Caco-2 (cell line): Measurements from ENCODE around the gene AOPEP. TPM values are rescaled to one million over a fixed set of nuclear protein-coding genes. Genes with fewer than 3 reads are reported as not detected.

ENCODE experiments used
- BruUV-seq: library from RNA; stranded (reverse); fragments of 400-500 nt; replicated peaks from 2 replicates; lab custom pipeline; 2021; lab: Mats Ljungman, UMichigan
- CTCF ChIA-PET: fragments of 300-600 bp; sonication (Branson Sonifier 250); formaldehyde crosslinking; loops from one replicate; lab custom pipeline; 2022; ENCODE audit warnings: antibody characterized with exemption; lab: Charles Lee
- POLR2A ChIA-PET: fragments of 300-600 bp; sonication (Branson Sonifier 250); formaldehyde crosslinking; loops from one replicate; lab custom pipeline; 2022; ENCODE audit warnings: antibody characterized with exemption; lab: Charles Lee
- DNase-seq, 2 experiments: peaks; one replicate each; pipeline versions ENCODE4 v3.0.0 to v3.0.0-alpha.2; 2020 to 2022
- H3K27me3 ChIP-seq: replicated peaks from 2 replicates; pipeline ENCODE4 v1.6.0; 2011; ENCODE audit warnings: low read length; ENCODE audit not compliant: control insufficient read depth, insufficient read depth
- H3K36me3 ChIP-seq: 2 replicates; pipeline ENCODE4 v1.5.1; 2011; ENCODE audit warnings: low read length; ENCODE audit not compliant: control insufficient read depth, insufficient read depth
- H3K4me1 ChIP-seq: fragments of 250-450 bp; sonication (Bioruptor Pico); 2 replicates; pipeline ENCODE4 v1.5.1; 2020; ENCODE audit warnings: mild to moderate bottlenecking
- H3K4me3 ChIP-seq: 2 replicates; pipeline ENCODE4 v1.5.1; 2011; ENCODE audit warnings: low read depth, mild to moderate bottlenecking, control low read depth, low read length
- H3K9me3 ChIP-seq: fragments of 250-450 bp; sonication (Bioruptor Pico); 2 replicates; pipeline ENCODE4 v1.5.1; 2020; ENCODE audit warnings: mild to moderate bottlenecking, moderate library complexity
- H3K27ac Mint-ChIP-seq: one replicate; pipeline ENCODE4 v1.8.0; 2022; ENCODE audit warnings: mixed read lengths; ENCODE audit not compliant: unreplicated experiment
- H3K27me3 Mint-ChIP-seq: one replicate; pipeline ENCODE4 v1.8.0; 2022; ENCODE audit warnings: mixed read lengths; ENCODE audit not compliant: insufficient read depth, unreplicated experiment
- H3K36me3 Mint-ChIP-seq: one replicate; pipeline ENCODE4 v1.8.0; 2022; ENCODE audit warnings: mild to moderate bottlenecking, mixed read lengths; ENCODE audit not compliant: insufficient read depth, unreplicated experiment
- H3K4me1 Mint-ChIP-seq: one replicate; pipeline ENCODE4 v1.8.0; 2022; ENCODE audit warnings: low read depth, mixed read lengths; ENCODE audit not compliant: unreplicated experiment
- H3K4me3 Mint-ChIP-seq: one replicate; pipeline ENCODE4 v1.8.0; 2022; ENCODE audit warnings: mild to moderate bottlenecking, moderate library complexity, mixed read lengths; ENCODE audit not compliant: unreplicated experiment
- H3K9me3 Mint-ChIP-seq: one replicate; pipeline ENCODE4 v1.8.0; 2022; ENCODE audit warnings: mixed read lengths; ENCODE audit not compliant: unreplicated experiment
- intact Hi-C: fragments of 100-400 bp; cut with micrococcal nuclease; formaldehyde crosslinking; loops from one replicate; pipeline ENCODE4 v1.10.0; 2022; ENCODE audit not compliant: unreplicated experiment
- total RNA-seq: library from RNA; stranded (reverse); gene quantifications from 2 replicates; pipeline ENCODE4 v1.2.3, GENCODE V29; 2022
- TF ChIP-seq, protein P1 (sequence below), 2 experiments: fragments of 200-600 bp in 1 of 2; IDR thresholded peaks; 1 replicate in 1 of 2; 2 replicates in 1 of 2; pipeline versions ENCODE4 v1.5.1 to v1.8.0; 2011 to 2022; ENCODE audit warnings: antibody characterized with exemption in 1 of 2, control low read depth in 1 of 2, inconsistent platforms in 1 of 2, low read depth in 1 of 2, low read length in 1 of 2, mild to moderate bottlenecking in 1 of 2, moderate library complexity in 1 of 2; ENCODE audit not compliant: insufficient read depth in 1 of 2, severe bottlenecking in 1 of 2, unreplicated experiment in 1 of 2

Gene AOPEP
- total RNA-seq, 1 experiment from 2014 or later: 63.3 TPM

DNA sequence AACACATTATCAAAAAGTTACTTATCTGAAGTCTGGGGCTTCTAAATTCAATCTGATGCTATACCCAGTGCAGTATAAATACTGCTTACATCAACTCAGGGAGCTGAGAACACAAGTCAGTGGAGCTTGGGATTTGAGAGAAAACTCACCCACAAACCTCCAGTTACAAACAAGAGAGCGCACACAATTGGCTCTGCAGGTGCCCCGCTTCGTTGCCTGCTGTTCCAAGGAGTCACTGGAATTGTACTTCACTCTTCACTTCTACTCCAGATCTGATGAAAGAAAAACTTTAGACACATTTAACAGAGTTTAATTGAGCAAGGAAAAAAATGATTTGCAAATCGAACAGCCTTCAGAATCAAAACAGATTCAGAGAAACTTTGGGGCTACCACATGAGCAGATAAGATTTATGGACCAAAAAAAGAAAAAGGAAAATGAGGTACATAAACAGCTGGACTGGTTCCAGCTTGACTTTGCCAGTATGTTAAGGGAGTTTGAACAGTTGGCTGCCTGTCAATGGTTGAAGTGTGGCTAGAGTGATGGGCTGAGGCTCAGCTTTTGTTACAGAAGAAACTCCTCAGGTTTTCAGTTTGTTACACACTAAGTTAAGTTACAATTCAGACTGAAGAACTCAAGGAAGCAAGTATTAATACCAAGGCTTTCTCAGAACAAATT, 156.6 kb downstream of the AOPEP start:
- BruUV-seq: no TSS peak
- no peaks in the 10 kb centered on the region for H3K27me3 Mint-ChIP-seq

DNA sequence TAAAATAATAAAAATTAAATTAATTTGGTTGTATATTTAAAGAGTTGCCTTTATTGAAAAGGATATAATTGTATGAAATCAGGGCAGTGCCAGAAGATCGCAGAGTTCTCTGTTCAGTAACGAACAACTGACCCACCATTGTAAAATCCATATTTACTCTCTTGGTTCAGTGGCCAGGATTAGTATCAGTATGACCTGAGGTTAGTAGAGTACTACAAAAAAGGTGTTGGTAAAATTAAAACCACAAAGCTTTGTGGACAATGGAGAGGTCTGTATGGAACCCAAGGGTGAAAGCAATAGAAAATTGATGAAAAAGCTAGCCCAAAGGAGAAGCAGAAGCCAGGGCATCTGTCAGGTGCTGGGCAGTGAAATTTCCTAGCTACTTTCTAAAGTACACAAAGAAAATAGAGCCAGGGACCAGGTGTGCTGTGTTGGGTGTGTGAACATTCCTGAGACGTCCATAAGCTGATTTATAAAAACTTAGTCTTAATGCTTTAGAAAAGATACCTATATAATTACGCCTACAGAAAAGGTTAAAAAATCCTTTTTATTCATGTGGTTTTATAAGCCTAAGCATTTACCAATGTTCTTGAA, 159.5 kb downstream of the AOPEP start:
- H3K4me1 Mint-ChIP-seq: peaks cover 8% of the 10 kb centered on the region
- TF ChIP-seq, protein P1, sequence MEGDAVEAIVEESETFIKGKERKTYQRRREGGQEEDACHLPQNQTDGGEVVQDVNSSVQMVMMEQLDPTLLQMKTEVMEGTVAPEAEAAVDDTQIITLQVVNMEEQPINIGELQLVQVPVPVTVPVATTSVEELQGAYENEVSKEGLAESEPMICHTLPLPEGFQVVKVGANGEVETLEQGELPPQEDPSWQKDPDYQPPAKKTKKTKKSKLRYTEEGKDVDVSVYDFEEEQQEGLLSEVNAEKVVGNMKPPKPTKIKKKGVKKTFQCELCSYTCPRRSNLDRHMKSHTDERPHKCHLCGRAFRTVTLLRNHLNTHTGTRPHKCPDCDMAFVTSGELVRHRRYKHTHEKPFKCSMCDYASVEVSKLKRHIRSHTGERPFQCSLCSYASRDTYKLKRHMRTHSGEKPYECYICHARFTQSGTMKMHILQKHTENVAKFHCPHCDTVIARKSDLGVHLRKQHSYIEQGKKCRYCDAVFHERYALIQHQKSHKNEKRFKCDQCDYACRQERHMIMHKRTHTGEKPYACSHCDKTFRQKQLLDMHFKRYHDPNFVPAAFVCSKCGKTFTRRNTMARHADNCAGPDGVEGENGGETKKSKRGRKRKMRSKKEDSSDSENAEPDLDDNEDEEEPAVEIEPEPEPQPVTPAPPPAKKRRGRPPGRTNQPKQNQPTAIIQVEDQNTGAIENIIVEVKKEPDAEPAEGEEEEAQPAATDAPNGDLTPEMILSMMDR (IDR thresholded peaks at IDR 0.05; ENCODE audit: insufficient read depth in 1 of 2, low read depth in 1 of 2, low read length in 1 of 2, severe bottlenecking in 1 of 2, unreplicated experiment in 1 of 2): no peak
- H3K27me3 Mint-ChIP-seq: no peaks in the 10 kb centered on the region
- H3K4me3 ChIP-seq: no peak overlapping the region
- DNase-seq: no peak
- no peaks in the 10 kb centered on the region for H3K27me3 ChIP-seq
- no peaks in the 10 kb centered on the region for H3K9me3 ChIP-seq
- peaks cover 11% of the 10 kb centered on the region for H3K4me1 ChIP-seq
- peaks cover 10% of the 10 kb centered on the region for H3K9me3 Mint-ChIP-seq
- H3K4me3 Mint-ChIP-seq: no peak overlapping the region
- BruUV-seq: no TSS peak
- no peaks in the 10 kb centered on the region for H3K36me3 ChIP-seq
- ChIA-PET CTCF (no interaction called here), POLR2A (interaction anchor here (0.7 kb wide), 1 partner anchor 192 kb away, joined by 5 read pairs; no protein-coding TSS in a partner anchor)
- H3K36me3 Mint-ChIP-seq: peaks cover 6% of the 10 kb centered on the region
- intact Hi-C loops: loop anchor here (2.0 kb wide), 1 partner anchor 19 kb away; no protein-coding TSS in a partner anchor
- H3K27ac Mint-ChIP-seq: peak overlapping the region; percentile 76

More for the DNA sequence above, 156.6 kb downstream of the AOPEP start:
- Histone ChIP-seq H3K4me3 (no peak overlapping the region), H3K27me3 (no peaks in the 10 kb centered on the region), H3K9me3 (no peaks in the 10 kb centered on the region), H3K36me3 (no peaks in the 10 kb centered on the region), H3K4me1 (peaks cover 14% of the 10 kb centered on the region)
- ChIA-PET CTCF (no interaction called here), POLR2A (no interaction called here)
- Mint-ChIP-seq H3K36me3 (no peaks in the 10 kb centered on the region), H3K4me3 (no peak overlapping the region), H3K27ac (no peak overlapping the region), H3K4me1 (peaks cover 8% of the 10 kb centered on the region), H3K9me3 (no peaks in the 10 kb centered on the region)
- intact Hi-C loops: no loop called here
- no peak for DNase-seq
- TF ChIP-seq, protein P1 (IDR thresholded peaks at IDR 0.05; ENCODE audit: insufficient read depth in 1 of 2, low read depth in 1 of 2, low read length in 1 of 2, severe bottlenecking in 1 of 2, unreplicated experiment in 1 of 2): no peak

DNA sequence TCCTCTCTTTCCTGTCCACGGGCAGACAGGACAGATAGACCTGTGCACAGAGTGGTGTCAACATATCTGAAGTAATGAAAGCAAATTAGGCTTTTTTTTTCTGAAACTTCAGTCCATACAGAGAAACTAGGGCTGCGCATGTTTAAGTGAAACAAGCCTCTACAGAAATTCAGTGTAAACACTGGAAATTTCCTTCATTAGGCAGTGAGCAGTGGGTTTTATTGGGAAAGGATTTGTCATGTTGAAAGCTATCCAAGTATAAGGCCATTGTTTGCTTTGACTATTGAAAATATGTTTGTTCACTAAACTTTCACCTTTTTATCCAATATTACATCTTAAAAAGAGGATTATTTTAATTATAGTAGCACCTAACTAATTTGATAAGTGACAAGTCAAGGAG, 161.2 kb downstream of the AOPEP start:
- H3K4me3 ChIP-seq: no peak overlapping the region
- no TSS peak for BruUV-seq
- TF ChIP-seq, protein P1 (IDR thresholded peaks at IDR 0.05; ENCODE audit: insufficient read depth in 1 of 2, low read depth in 1 of 2, low read length in 1 of 2, severe bottlenecking in 1 of 2, unreplicated experiment in 1 of 2): no peak
- Mint-ChIP-seq H3K4me3 (no peak overlapping the region), H3K27me3 (no peaks in the 10 kb centered on the region), H3K9me3 (peaks cover 26% of the 10 kb centered on the region), H3K27ac (no peak overlapping the region), H3K36me3 (peaks cover 13% of the 10 kb centered on the region), H3K4me1 (peaks cover 8% of the 10 kb centered on the region)
- no peaks in the 10 kb centered on the region for H3K27me3 ChIP-seq
- H3K36me3 ChIP-seq: no peaks in the 10 kb centered on the region
- CTCF ChIA-PET: no interaction called here
- DNase-seq: no peak
- peaks cover 11% of the 10 kb centered on the region for H3K4me1 ChIP-seq
- POLR2A ChIA-PET: no interaction called here
- H3K9me3 ChIP-seq: 0 out of 2 replicates have a peak, but pooled peaks cover 4% of the 10 kb centered on the region
- intact Hi-C loops: no loop called here
